B cell (primary cell): ENCODE data around the gene SH3RF1. TPM values are rescaled to one million over a fixed set of nuclear protein-coding genes. Genes with fewer than 3 reads are reported as not detected.

Experiments
- ATAC-seq: fragments of 200-7000 bp; cut with Tn5 transposase; one replicate; pipeline ENCODE4 v1.10.0; 2021; ENCODE audit warnings: low read depth, mild to moderate bottlenecking, moderate number of reproducible peaks, moderate library complexity
- CTCF ChIA-PET: fragments of 350-600 bp; sonication (Branson Sonifier 250); formaldehyde crosslinking; loops from one replicate; lab custom pipeline; 2021; ENCODE audit warnings: antibody characterized with exemption, inconsistent platforms; lab: Charles Lee
- POLR2A ChIA-PET: fragments of 350-600 bp; sonication (Branson Sonifier 250); formaldehyde crosslinking; loops from one replicate; lab custom pipeline; 2021; ENCODE audit warnings: antibody characterized with exemption; lab: Charles Lee
- DNase-seq: peaks from one replicate; pipeline ENCODE4 v3.0.0; 2013
- H2AFZ ChIP-seq: 2 replicates; pipeline ENCODE4 v1.6.1; 2012; ENCODE audit warnings: mild to moderate bottlenecking, low read depth, low read length; ENCODE audit not compliant: insufficient read depth, poor library complexity, severe bottlenecking
- H3K27ac ChIP-seq, 2 donors: 1 replicate in 1 of 2; 2 replicates in 1 of 2; pipeline ENCODE4 v1.5.1; 2012 to 2013; ENCODE audit warnings: low read length in 2 of 2, mild to moderate bottlenecking in 2 of 2, moderate library complexity in 1 of 2
- H3K27me3 ChIP-seq, 4 experiments: fragments of 200-600 bp in 1 of 4; sonication (generic) in 1 of 4; replicated peaks in 1 of 4; 1 replicate in 2 of 4; 2 replicates in 2 of 4; pipeline versions ENCODE4 v1.6.1 to v1.7.0; 2013 to 2016; ENCODE audit warnings: low read length in 3 of 4, mild to moderate bottlenecking in 2 of 4, mixed read lengths in 1 of 4, moderate library complexity in 1 of 4; ENCODE audit not compliant: insufficient read depth in 4 of 4, control insufficient read depth in 3 of 4; ENCODE audit errors: control extremely low read depth in 1 of 4
- H3K36me3 ChIP-seq, 2 experiments: replicated peaks in 1 of 2; 1 replicate in 1 of 2; 2 replicates in 1 of 2; pipeline versions ENCODE4 v1.6.1 to v1.7.1; 2013; ENCODE audit warnings: low read length in 1 of 2; ENCODE audit not compliant: insufficient read depth in 2 of 2, control insufficient read depth in 1 of 2; ENCODE audit errors: control extremely low read depth in 1 of 2, extremely low read depth in 1 of 2
- H3K4me1 ChIP-seq, 2 donors: fragments of 200-600 bp in 1 of 2; sonication (generic) in 1 of 2; 1 replicate in 1 of 2; 2 replicates in 1 of 2; pipeline versions ENCODE4 v1.5.1 to v1.6.1; 2013 to 2017; ENCODE audit warnings: low read length in 2 of 2; ENCODE audit not compliant: control insufficient read depth in 2 of 2, insufficient read depth in 2 of 2
- H3K4me2 ChIP-seq: replicated peaks from 2 replicates; pipeline ENCODE3; 2012; ENCODE audit warnings: mild to moderate bottlenecking, low read depth, low read length; ENCODE audit not compliant: poor library complexity, severe bottlenecking
- H3K4me3 ChIP-seq, 5 experiments: fragments of 200-600 bp in 1 of 5; sonication (generic) in 1 of 5; 1 replicate in 3 of 5; 2 replicates in 2 of 5; pipeline versions ENCODE4 v1.5.1 to v1.7.0; 2011 to 2016; ENCODE audit warnings: low read length in 4 of 5, mild to moderate bottlenecking in 4 of 5, low read depth in 2 of 5, control low read depth in 1 of 5, moderate library complexity in 1 of 5; ENCODE audit not compliant: insufficient read depth in 1 of 5; ENCODE audit errors: control extremely low read depth in 1 of 5, extremely low read depth in 1 of 5
- H3K79me2 ChIP-seq: fragments of 200-600 bp; sonication (generic); one replicate; pipeline ENCODE4 v1.6.0; 2016; ENCODE audit warnings: low read length; ENCODE audit not compliant: control insufficient read depth, insufficient read depth
- H3K9ac ChIP-seq: fragments of 200-600 bp; sonication (generic); 2 replicates; pipeline ENCODE4 v1.6.1; 2017; ENCODE audit warnings: mild to moderate bottlenecking, low read length, moderate library complexity
- H3K9me3 ChIP-seq, 3 donors: one replicate each; pipeline versions ENCODE4 v1.6.1 to v1.7.1; 2013; ENCODE audit warnings: low read length in 2 of 3; ENCODE audit not compliant: control insufficient read depth in 2 of 3, insufficient read depth in 1 of 3; ENCODE audit errors: control extremely low read depth in 1 of 3
- H4K20me1 ChIP-seq: 2 replicates; pipeline ENCODE4 v1.6.0; 2012; ENCODE audit warnings: mild to moderate bottlenecking, low read length; ENCODE audit not compliant: insufficient read depth, control insufficient read depth, poor library complexity, severe bottlenecking
- H3K27ac Mint-ChIP-seq: one replicate; pipeline ENCODE4 v1.8.0; 2021; ENCODE audit warnings: mixed read lengths
- H3K27me3 Mint-ChIP-seq: one replicate; pipeline ENCODE4 v1.8.0; 2021; ENCODE audit warnings: mixed read lengths
- H3K4me1 Mint-ChIP-seq: one replicate; pipeline ENCODE4 v1.8.0; 2021; ENCODE audit warnings: mixed read lengths
- H3K4me3 Mint-ChIP-seq: one replicate; pipeline ENCODE4 v1.8.0; 2021; ENCODE audit warnings: mixed read lengths
- H3K9me3 Mint-ChIP-seq: one replicate; pipeline ENCODE4 v1.8.0; 2022; ENCODE audit warnings: mixed read lengths; ENCODE audit not compliant: insufficient read depth
- CTCF ChIP-seq: fragments of 200-600 bp; IDR thresholded peaks from one replicate; pipeline ENCODE4 v1.8.0; 2022; ENCODE audit warnings: antibody characterized with exemption, mild to moderate bottlenecking
- EZH2 ChIP-seq: IDR thresholded peaks from 2 replicates; pipeline ENCODE4 v1.6.1; 2012; ENCODE audit warnings: borderline replicate concordance, low read depth, mild to moderate bottlenecking, moderate library complexity, low read length; ENCODE audit not compliant: insufficient read depth, poor library complexity, severe bottlenecking
- WGBS: methylation state at CpG from one replicate; pipeline ENCODE4 v1.1.5; 2013; ENCODE audit warnings: missing lambda C conversion rate; ENCODE audit not compliant: insufficient coverage; 5-methylcytosine and 5-hydroxymethylcytosine counted together
- intact Hi-C: fragments of 100-400 bp; cut with micrococcal nuclease; formaldehyde crosslinking; loops from one replicate; pipeline ENCODE4 v1.10.0; 2022
- polyA plus RNA-seq: library from polyadenylated mRNA; depleted of rRNA; stranded (reverse); fragments of >200 nt; gene quantifications from 2 replicates; pipeline ENCODE4 v1.2.3, GENCODE V29; 2012
- total RNA-seq, 2 donors: library from RNA; stranded (reverse); fragments of 120-200 nt in 1 of 2; gene quantifications; 1 replicate in 1 of 2; 2 replicates in 1 of 2; pipeline versions ENCODE4 v1.2.3 to v1.2.4, GENCODE V29; 2013 to 2022

SH3RF1 gene
- total and polyA plus RNA-seq, 2 donors (not counting 1 experiment from before 2014, with no cell fraction given): 2.0 to 5.4 TPM

GRCh38 chr4:169282429-169283113 is 11.8 kb upstream of the SH3RF1 start:
- H3K9me3 Mint-ChIP-seq: peaks cover under 1% of the 10 kb centered on the region
- intact Hi-C loops: no loop called here
- no peaks in the 10 kb centered on the region for H3K4me1 ChIP-seq
- no peak for ATAC-seq
- H3K9ac ChIP-seq: no peak overlapping the region
- H3K4me3 ChIP-seq: no peak overlapping the region
- H3K27ac ChIP-seq: no peak overlapping the region
- no peak for DNase-seq
- no peaks in the 10 kb centered on the region for H3K36me3 ChIP-seq
- peaks cover 0 to 4% (median 2%) of the 10 kb centered on the region in 3 donors for H3K9me3 ChIP-seq
- H3K27me3 Mint-ChIP-seq: no peaks in the 10 kb centered on the region
- no peak overlapping the region for H3K27ac Mint-ChIP-seq
- POLR2A ChIA-PET: no interaction called here
- H3K4me2 ChIP-seq: no peak overlapping the region
- peaks cover 2% of the 10 kb centered on the region for H3K4me1 Mint-ChIP-seq
- H3K79me2 ChIP-seq: no peaks in the 10 kb centered on the region
- no peak for TF ChIP-seq EZH2
- TF ChIP-seq CTCF: no peak
- no CpG with 5 or more reads among the region's 2 CpGs for WGBS
- no peaks in the 10 kb centered on the region for H4K20me1 ChIP-seq
- no peak overlapping the region for H3K4me3 Mint-ChIP-seq
- CTCF ChIA-PET: interaction anchor here (1.3 kb wide), 1 partner anchor 10 kb away, joined by 3 read pairs; no protein-coding TSS in a partner anchor
- no peak overlapping the region for H2AFZ ChIP-seq
- no peaks in the 10 kb centered on the region for H3K27me3 ChIP-seq

- no peak overlapping the region for H3K4me2 ChIP-seq
- H3K27me3 ChIP-seq: no peaks in the 10 kb centered on the region
- no peak for DNase-seq
- intact Hi-C loops: loop anchor here (10.0 kb wide), 1 partner anchor 336 kb away; the partner anchor contains the start of gene NEK1
- H3K4me1 Mint-ChIP-seq: no peaks in the 10 kb centered on the region
- H3K4me3 Mint-ChIP-seq: no peak overlapping the region
- H3K27me3 Mint-ChIP-seq: no peaks in the 10 kb centered on the region
- H2AFZ ChIP-seq: no peak overlapping the region
- H3K36me3 ChIP-seq: no peaks in the 10 kb centered on the region
- no peak overlapping the region for H3K9ac ChIP-seq
- ChIA-PET CTCF (no interaction called here), POLR2A (no interaction called here)
- no peaks in the 10 kb centered on the region for H3K9me3 ChIP-seq
- ATAC-seq: no peak
- no peaks in the 10 kb centered on the region for H3K9me3 Mint-ChIP-seq
- H3K27ac Mint-ChIP-seq: no peak overlapping the region
- no peaks in the 10 kb centered on the region for H3K4me1 ChIP-seq
- no peak overlapping the region for H3K27ac ChIP-seq
- no peaks in the 10 kb centered on the region for H4K20me1 ChIP-seq
- no peaks in the 10 kb centered on the region for H3K79me2 ChIP-seq
- H3K4me3 ChIP-seq: no peak overlapping the region
- TF ChIP-seq EZH2: no peak
- no peak for TF ChIP-seq CTCF
Observed at GRCh38 chr4:169279108-169279507, 8.4 kb upstream of the SH3RF1 start.
